NCI-H2171 treated with DMSO at 0.1 percent for 48 hours (cell line): ENCODE data around the gene DNASE2B.

Source experiments
- DNase-seq: peaks from one replicate; lab custom pipeline; 2025; lab: John Stamatoyannopoulos, UW

Gene DNASE2B

GRCh38 chr1:84398175-84399155 lies at the start of gene DNASE2B:
DNASE2B (plus strand) TSS chr1:84398484; CDS start chr1:84398565, 81 bp downstream.
- no peak for DNase-seq

- DNase-seq, result no peak
Observed at GRCh38 chr1:84348759-84349158, 49.5 kb upstream of the DNASE2B start.

GRCh38 chr1:84350104-84350503 lies 48.2 kb upstream of the DNASE2B start:
- DNase-seq, result no peak

- no peak for DNase-seq
Observed at GRCh38 chr1:84350550-84350949, 47.7 kb upstream of the DNASE2B start.

DNA sequence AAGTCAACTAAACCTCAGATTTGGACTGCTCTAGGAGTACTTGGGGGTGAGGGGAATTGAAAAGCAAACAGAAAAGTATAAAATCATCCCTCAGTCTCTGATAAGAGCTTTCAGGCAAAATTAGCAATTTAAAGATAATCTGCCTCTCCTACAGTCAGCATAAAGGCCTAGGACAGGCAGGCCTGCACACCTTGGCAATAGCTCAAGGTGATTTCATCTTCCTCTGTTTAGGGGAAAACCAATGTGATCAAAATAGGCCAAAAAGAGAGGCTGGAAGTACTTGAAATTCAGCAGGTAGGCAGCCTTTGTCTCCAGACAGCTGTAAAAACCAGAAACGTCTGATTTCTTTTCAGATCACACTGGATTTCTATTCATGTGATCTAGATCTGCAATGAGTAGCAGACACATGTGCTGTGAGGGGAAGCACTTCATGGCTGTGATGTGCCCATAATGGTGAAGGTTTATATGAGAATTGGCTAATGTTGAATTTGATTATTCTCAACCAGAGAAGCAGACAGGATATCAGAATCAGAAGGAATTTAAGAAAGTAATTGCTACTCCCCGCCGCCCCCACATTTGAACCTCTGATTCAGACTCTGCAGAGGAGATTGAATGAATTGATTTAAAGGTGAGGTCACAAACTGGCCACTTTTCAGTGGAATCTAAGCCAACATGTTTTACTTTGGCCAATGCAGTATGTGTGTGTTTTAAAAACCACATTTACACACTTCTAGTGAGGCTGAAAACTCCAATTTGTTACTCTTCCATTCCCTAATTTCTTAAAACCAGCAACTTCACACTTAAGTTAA lies 45.8 kb upstream of the DNASE2B start:
- DNase-seq, result no peak

- no peak for DNase-seq
Observed at GRCh38 chr1:84353695-84354094, 44.6 kb upstream of the DNASE2B start.

DNA sequence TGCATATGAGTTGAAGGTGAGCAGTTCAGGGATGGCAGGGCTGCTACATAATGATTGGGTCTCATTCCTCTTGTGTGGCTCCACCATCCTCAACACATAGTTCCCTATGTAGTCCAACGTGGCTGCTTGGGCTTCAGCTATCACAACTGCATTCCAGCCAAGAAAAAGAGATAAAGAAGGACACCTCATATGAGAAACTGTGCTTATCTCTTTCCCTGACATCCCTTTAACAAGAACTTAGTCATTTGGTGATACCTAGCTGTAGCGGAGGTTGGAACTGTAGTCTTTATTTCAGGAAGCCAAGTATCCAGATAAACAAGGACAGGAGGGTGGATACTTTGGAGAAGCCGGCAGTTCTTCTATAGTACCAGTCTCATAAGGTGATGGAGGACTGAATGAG lies 42.7 kb upstream of the DNASE2B start:
- DNase-seq, result no peak

GRCh38 chr1:84356881-84357280 lies 41.4 kb upstream of the DNASE2B start:
- no peak for DNase-seq

- DNase-seq, result no peak
Observed at GRCh38 chr1:84358695-84359094, 39.6 kb upstream of the DNASE2B start.

DNA sequence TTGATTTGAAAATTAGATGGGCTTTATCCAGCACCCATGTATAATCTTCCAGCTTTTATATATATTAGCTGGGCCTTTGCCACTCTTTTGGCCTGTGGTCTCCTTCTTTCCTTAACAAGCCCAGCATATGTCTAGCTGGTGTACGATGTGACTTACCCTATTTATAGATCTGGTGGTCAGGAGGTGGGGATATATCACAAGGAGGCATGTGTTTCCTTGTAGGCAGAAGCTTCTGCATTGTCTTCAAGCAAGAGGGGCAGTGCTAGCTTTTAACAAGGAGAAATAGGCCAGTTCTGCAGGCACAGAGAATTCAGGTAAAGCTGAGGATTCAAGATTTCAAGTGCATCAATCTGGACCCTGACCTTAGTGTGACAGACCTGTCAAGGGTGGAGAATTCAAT lies 38.0 kb upstream of the DNASE2B start:
- no peak for DNase-seq

DNA sequence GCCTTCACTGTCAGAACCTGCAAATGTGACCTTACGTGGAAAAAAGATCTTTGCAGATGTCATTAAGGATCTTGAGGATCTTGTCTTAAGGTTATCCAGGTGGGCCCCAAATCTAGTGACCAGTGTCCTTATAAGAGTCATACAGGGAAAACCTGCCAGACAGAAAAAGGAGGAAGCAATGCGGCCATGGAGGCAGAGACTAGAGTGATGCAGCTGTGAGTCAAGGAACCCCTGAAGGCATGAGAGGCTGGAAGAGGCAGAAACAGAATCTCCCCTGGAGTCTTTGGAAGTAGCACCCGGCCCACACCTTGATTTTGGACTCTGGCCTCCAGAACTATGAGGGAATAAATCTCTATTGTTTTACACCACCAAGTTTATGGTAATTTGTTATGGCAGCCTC lies 36.5 kb upstream of the DNASE2B start:
- no peak for DNase-seq

DNA sequence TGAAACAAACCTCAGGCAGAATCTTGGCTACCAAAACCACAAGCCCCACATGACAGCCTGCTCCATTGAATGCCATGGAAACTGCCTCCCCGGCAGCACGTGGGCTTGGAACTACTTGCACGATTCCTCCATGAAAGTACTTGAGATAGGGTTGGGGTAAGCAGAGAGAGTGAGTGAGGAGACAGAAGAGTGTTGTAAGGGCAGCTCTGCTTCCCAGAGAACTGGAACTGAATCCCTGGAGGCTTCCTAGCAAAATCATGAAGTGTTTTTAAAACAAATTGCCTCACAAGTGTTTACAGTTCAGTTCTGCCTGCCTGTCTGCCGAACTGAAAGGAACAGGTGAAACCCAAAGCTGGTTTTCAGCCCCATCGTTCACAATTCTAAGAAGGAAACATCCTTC lies 35.3 kb upstream of the DNASE2B start:
- DNase-seq, result no peak

DNA sequence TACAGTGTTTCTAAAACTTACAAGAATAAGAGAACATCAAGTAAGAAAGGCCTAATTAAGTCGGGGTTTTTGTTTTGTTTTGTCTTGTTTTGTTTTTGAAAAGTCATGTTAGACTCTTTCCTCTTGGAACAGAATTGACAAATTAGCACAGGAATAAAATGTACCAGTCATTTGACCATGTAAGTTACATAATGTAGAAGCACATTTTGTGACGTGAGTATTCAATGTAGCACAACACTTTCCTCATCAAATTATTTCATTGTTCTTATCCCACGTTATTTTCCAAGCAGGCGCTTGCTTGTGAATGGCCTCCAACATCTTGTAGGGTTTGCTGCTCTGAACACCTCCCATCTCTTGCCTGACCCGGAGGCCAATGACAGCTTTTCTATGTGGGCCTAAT lies 34.7 kb upstream of the DNASE2B start:
- DNase-seq, result no peak

- no peak for DNase-seq
Observed at GRCh38 chr1:84365225-84366221, 32.8 kb upstream of the DNASE2B start.

- no peak for DNase-seq
Observed at GRCh38 chr1:84366786-84367185, 31.5 kb upstream of the DNASE2B start.

DNA sequence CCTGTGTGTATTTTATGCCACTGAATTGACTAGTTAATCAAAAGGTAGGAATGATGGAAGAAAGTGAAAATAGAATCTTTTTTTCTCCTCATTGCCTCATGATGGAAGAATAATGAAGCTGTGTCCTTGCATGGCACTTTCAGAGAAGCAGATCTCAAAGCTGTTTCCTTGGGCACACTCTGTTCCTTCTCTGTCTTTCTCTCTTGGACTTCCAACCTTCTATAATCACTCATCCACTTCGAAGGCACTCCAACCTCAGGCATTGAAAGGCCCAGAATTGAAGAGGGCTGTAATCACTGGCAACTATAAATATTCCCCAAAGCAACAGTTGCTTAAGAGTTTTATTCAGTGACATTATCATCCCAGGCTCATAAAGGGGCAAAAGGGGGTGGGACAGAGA lies 31.1 kb upstream of the DNASE2B start:
- DNase-seq, result no peak

DNA sequence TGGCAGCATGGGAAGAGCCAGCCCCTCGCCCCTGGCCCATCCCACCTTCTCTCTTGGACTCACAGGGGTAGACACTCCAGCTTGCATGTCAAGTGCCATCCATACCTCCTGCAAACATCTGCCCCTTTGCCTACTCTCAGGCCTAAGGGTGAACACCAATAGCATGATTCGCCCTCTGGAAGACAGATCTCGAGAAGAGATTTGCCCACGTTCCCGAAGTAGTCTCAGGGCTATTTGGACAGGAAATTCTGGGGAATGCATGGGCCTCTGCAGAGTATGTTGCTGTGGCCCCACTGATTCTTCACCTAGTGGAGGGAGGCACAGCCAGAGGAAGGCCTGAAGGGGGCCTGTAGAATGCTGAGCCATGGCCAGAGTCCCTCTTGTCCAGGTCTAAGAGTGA lies 29.8 kb upstream of the DNASE2B start:
- no peak for DNase-seq

DNA sequence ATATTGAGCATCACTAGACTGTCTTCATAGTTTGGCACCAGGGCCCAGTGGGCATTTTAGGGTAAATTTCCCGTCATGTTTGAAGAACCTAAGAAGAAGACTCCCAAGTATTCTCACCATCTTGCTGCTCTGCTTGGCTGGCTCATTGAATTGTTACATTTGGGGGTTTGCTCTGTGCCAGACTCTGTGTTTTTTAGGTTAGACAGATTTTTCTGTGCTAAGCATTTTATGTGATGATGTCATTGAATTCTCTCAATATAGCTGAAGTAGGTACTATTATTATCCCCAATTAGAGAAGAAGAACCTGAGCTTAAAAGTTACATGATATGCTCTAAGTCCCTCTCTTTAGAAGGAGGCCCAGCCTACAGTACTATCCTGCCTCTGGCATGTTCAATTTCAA lies 28.0 kb upstream of the DNASE2B start:
- no peak for DNase-seq

- DNase-seq, result no peak
Observed at GRCh38 chr1:84370831-84371394, 27.4 kb upstream of the DNASE2B start.

DNA sequence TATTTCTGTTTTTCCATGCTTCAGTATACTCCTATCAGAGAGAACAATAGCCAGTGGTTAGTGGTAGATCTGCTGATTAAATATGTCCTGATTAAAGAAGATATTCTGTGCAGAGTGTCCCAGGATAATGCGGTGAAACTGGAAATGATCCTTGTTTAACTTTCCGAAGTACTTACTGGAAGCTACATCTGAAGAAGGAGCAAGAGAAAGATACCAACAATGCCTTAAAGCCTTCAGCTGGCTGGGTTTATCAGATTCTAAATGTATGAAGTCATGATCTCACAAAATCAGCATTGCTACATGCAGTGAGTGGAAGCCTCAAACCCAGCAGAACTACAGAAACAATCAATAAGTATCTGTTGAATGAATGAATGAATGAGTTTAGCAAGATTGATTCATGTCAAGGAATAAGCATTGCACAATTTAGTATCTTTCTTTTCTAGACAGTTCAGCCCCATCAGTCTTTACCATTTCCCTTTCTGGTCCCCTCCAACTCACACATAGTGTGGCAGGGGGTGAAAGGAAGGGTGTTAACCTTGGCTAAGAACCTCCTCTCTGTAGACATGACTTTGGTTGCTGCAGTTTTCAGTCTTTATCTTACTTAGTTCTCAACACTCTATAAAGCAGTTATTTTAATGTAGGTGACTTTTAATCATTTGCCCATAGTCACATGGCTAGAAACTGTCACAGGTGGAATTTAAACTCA lies 24.7 kb upstream of the DNASE2B start:
- DNase-seq, result no peak
